ENCODE results near the gene STAC.

GRCh38 chr3:36443028-36443686 lies 62.9 kb downstream of the STAC start:
- TF ChIP-seq, protein P1, sequence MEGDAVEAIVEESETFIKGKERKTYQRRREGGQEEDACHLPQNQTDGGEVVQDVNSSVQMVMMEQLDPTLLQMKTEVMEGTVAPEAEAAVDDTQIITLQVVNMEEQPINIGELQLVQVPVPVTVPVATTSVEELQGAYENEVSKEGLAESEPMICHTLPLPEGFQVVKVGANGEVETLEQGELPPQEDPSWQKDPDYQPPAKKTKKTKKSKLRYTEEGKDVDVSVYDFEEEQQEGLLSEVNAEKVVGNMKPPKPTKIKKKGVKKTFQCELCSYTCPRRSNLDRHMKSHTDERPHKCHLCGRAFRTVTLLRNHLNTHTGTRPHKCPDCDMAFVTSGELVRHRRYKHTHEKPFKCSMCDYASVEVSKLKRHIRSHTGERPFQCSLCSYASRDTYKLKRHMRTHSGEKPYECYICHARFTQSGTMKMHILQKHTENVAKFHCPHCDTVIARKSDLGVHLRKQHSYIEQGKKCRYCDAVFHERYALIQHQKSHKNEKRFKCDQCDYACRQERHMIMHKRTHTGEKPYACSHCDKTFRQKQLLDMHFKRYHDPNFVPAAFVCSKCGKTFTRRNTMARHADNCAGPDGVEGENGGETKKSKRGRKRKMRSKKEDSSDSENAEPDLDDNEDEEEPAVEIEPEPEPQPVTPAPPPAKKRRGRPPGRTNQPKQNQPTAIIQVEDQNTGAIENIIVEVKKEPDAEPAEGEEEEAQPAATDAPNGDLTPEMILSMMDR (IDR thresholded peaks at IDR 0.05) = no peak
- TF ChIP-seq POLR2A (IDR thresholded peaks at IDR 0.05) = no peak
- no peak for TF ChIP-seq EP300 (IDR thresholded peaks at IDR 0.05)

Measured in suprapubic skin (tissue), 3 donors.